Type B pancreatic cell (in vitro differentiated cells): ENCODE measurements around the gene SURF2. TPM values are rescaled to one million over a fixed set of nuclear protein-coding genes. Genes with fewer than 3 reads are reported as not detected.

Experiments
- DNase-seq: peaks from one replicate; pipeline ENCODE4 v3.0.0; 2021; ENCODE audit warnings: mixed read lengths; ENCODE audit not compliant: unreplicated experiment; ENCODE audit errors: extremely low spot score
- H3K27ac Mint-ChIP-seq: 2 replicates; pipeline ENCODE4 v1.8.0; 2021; ENCODE audit warnings: mild to moderate bottlenecking, mixed read lengths
- H3K27me3 Mint-ChIP-seq: 2 replicates; pipeline ENCODE4 v1.8.0; 2021; ENCODE audit warnings: mixed read lengths
- H3K36me3 Mint-ChIP-seq: 2 replicates; pipeline ENCODE4 v1.8.0; 2021; ENCODE audit warnings: mixed read lengths
- H3K4me1 Mint-ChIP-seq: one replicate; pipeline ENCODE4 v1.8.0; 2021; ENCODE audit warnings: mixed read lengths; ENCODE audit not compliant: unreplicated experiment
- H3K4me3 Mint-ChIP-seq: 2 replicates; pipeline ENCODE4 v1.8.0; 2021; ENCODE audit warnings: mild to moderate bottlenecking, mixed read lengths
- H3K9me3 Mint-ChIP-seq: 2 replicates; pipeline ENCODE4 v1.8.0; 2021; ENCODE audit warnings: mixed read lengths
- CTCF ChIP-seq: fragments of 200-600 bp; sonication (generic); conservative IDR thresholded peaks from 2 replicates; pipeline ENCODE4 v1.5.0; 2021; ENCODE audit warnings: antibody characterized with exemption, mild to moderate bottlenecking
- total RNA-seq: library from RNA; stranded (reverse); gene quantifications from 2 replicates; pipeline ENCODE4 v1.2.1, GENCODE V29; 2021; ENCODE audit warnings: low replicate concordance

SURF2 gene
- total RNA-seq, 1 donor from 2014 or later: 23.5 TPM

- no peak overlapping the region for H3K4me3 Mint-ChIP-seq
- no peaks in the 10 kb centered on the region for H3K27me3 Mint-ChIP-seq
- no peak for DNase-seq
- peak overlapping the region; percentile 67 for H3K27ac Mint-ChIP-seq
- TF ChIP-seq CTCF: no peak
- H3K9me3 Mint-ChIP-seq: no peaks in the 10 kb centered on the region
- H3K4me1 Mint-ChIP-seq: peaks cover 15% of the 10 kb centered on the region
- H3K36me3 Mint-ChIP-seq: peaks cover 7% of the 10 kb centered on the region
These were observed 5.2 kb downstream of the SURF2 start for GRCh38 chr9:133361507-133362092.

- H3K4me3 Mint-ChIP-seq: no peak overlapping the region
- peaks cover 7% of the 10 kb centered on the region for H3K36me3 Mint-ChIP-seq
- TF ChIP-seq CTCF: no peak
- H3K4me1 Mint-ChIP-seq: peaks cover 15% of the 10 kb centered on the region
- no peaks in the 10 kb centered on the region for H3K9me3 Mint-ChIP-seq
- H3K27ac Mint-ChIP-seq: no peak overlapping the region
- no peaks in the 10 kb centered on the region for H3K27me3 Mint-ChIP-seq
- no peak for DNase-seq
These were observed 6.2 kb downstream of the SURF2 start for GRCh38 chr9:133362359-133363044.

DNA sequence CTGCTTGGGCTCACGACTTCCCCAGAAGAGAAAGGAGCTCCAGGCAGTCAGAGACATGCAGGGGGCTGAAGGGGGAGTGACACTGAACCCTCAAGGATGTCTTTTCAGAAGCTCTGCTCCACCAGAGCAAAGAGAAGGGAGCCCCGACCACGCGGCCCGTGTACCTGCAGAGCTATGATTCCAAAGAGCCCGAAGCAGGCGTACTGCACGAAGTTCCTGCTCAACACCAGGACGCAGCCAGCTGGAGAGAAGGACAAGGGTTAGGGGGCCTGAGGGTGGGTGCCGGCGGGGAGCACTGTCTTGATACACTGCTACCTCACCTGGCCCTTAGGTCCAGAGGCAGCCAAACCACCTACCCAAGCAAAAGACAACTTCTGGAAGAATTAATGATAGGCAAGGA is 10.1 kb downstream of the SURF2 start:
- no peak overlapping the region for H3K4me3 Mint-ChIP-seq
- no peak for TF ChIP-seq CTCF
- no peaks in the 10 kb centered on the region for H3K9me3 Mint-ChIP-seq
- H3K27ac Mint-ChIP-seq: no peak overlapping the region
- H3K27me3 Mint-ChIP-seq: no peaks in the 10 kb centered on the region
- H3K4me1 Mint-ChIP-seq: peaks cover 38% of the 10 kb centered on the region
- H3K36me3 Mint-ChIP-seq: peaks cover 12% of the 10 kb centered on the region
- no peak for DNase-seq

GRCh38 chr9:133367221-133367620 is 10.9 kb downstream of the SURF2 start:
- H3K36me3 Mint-ChIP-seq: peaks cover 15% of the 10 kb centered on the region
- H3K4me1 Mint-ChIP-seq: peaks cover 44% of the 10 kb centered on the region
- H3K4me3 Mint-ChIP-seq: no peak overlapping the region

DNA sequence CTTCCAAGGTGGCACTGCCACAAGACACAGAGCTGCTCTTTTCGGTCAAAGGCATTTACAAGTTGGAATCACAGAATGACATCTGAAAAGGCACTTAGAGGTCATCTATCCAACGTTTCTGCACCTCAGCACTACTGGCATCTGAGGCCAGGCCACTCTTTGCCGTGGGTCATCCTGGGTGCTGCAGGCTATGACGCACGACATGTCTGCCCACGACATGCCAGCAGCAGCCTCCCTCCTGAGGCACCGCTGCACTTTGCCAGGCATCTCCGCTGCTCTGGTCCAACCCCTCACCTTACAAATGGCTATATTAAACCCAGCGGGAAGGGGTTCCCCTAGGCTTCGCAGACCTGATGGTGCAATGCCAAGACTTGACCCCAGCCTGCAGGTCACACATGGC is 11.4 kb downstream of the SURF2 start:
- Mint-ChIP-seq H3K27ac (no peak overlapping the region), H3K4me1 (peaks cover 50% of the 10 kb centered on the region), H3K4me3 (no peak overlapping the region), H3K9me3 (no peaks in the 10 kb centered on the region), H3K36me3 (peaks cover 15% of the 10 kb centered on the region), H3K27me3 (no peaks in the 10 kb centered on the region)
- no peak for DNase-seq
- TF ChIP-seq CTCF: no peak

More at GRCh38 chr9:133367221-133367620, 10.9 kb downstream of the SURF2 start:
- no peaks in the 10 kb centered on the region for H3K9me3 Mint-ChIP-seq
- H3K27me3 Mint-ChIP-seq: no peaks in the 10 kb centered on the region
- H3K27ac Mint-ChIP-seq: no peak overlapping the region
- no peak for DNase-seq
- TF ChIP-seq CTCF: no peak
